Measurements from ENCODE around the gene TCF7L2.

- TF ChIP-seq SUZ12 (IDR thresholded peaks at IDR 0.05; ENCODE audit: extremely low read depth, insufficient read depth, insufficient read length) (no peak), ZNF274 (IDR thresholded peaks at IDR 0.05; ENCODE audit: low read depth, low read length) (no peak)
Observed at GRCh38 chr10:112913661-112914287, 36.3 kb upstream of the TCF7L2 start.

Data from NT2/D1 (cell line).